ENCODE data around the gene PTPRE. TPM values are rescaled to one million over a fixed set of nuclear protein-coding genes. Genes with fewer than 3 reads are reported as not detected.

Gene PTPRE
- total and polyA plus RNA-seq, 9 donors: 2.1 to 15.5 (median 6.9) TPM

DNA sequence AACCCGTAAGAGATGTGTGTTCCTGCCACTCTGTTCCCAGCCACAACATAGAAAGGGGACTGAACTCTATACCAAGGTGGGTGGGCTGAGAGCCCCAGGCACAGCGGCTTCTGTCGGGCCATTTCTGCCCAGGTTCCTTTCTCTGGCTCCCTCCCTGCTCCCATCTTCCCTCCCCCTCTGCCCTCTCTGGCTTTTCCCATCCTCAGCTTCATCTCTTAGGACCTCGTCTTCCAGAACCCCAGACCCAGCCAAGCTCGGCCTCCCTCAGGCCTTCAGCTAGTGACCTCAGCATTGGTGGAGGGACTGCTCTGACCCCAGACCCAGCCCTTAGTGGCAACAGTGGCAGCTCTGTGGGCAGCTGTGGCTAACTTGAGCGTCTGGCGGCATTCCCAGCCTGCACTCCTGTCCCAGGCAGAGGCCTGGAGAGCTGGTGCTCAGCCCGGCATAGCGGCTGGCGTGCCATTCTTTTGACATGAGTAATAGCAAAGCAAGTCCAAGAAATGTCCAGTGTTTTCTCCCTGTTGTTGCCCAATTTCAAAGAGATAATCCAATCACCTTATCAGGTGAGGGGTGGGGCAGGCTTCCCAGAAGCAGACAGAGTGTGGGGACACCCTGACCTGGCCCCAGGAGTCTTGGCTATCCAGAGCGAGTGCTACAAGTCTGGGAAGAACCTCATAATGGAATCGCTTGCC is 15.9 kb downstream of the PTPRE start:
- peak in 4 of 5 donors; percentile 28 to 56 (median 43) for DNase-seq
- Histone ChIP-seq H3K4me1 (ENCODE audit: insufficient read depth) (no peaks in the 10 kb centered on the region), H3K27ac (peak overlapping the region in 1 of 2 donors; percentile 38)

DNA sequence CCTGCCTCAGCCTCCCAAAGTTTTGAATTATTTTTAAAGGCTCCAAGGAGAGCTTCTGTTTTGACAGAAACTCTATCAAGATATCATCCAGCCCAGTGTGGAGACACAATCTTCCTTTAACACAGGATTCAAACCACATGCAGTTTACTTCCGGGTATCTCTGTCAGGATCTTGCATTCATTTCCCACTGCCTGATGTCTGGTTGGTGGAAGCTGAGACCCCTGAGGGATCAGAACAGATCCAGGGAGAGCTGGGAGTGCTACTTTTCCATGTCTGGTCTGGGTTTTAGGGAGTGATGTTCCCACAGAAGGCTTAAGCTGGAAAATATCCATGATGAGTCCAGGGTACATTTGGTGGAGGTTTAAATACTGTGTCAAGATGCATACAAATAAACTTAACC is 16.7 kb downstream of the PTPRE start:
- TF ChIP-seq EP300 (IDR thresholded peaks at IDR 0.05): no peak
- intact Hi-C loops (cut with DNase I): no loop called here
- Histone ChIP-seq H3K4me3 (no peak overlapping the region), H3K27me3 (no peaks in the 10 kb centered on the region), H3K27ac (no peak overlapping the region), H3K36me3 (no peaks in the 10 kb centered on the region), H3K9me3 (no peaks in the 10 kb centered on the region), H3K4me1 (ENCODE audit: insufficient read depth) (no peaks in the 10 kb centered on the region)
- DNase-seq: no peak
- 70 to 79% (median 78%) methylated on average over 1 of the region's 1 CpG for WGBS, 3 donors

More for the DNA sequence above, 15.9 kb downstream of the PTPRE start:
- Histone ChIP-seq H3K9me3 (no peaks in the 10 kb centered on the region), H3K36me3 (no peaks in the 10 kb centered on the region), H3K4me3 (no peak overlapping the region), H3K27me3 (no peaks in the 10 kb centered on the region)
- WGBS, 3 donors: 60 to 73% (median 70%) methylated on average over 12 of the region's 12 CpGs
- TF ChIP-seq EP300 (IDR thresholded peaks at IDR 0.05): no peak
- no peak for TF ChIP-seq POLR2A (IDR thresholded peaks at IDR 0.05)
- TF ChIP-seq, protein P1, sequence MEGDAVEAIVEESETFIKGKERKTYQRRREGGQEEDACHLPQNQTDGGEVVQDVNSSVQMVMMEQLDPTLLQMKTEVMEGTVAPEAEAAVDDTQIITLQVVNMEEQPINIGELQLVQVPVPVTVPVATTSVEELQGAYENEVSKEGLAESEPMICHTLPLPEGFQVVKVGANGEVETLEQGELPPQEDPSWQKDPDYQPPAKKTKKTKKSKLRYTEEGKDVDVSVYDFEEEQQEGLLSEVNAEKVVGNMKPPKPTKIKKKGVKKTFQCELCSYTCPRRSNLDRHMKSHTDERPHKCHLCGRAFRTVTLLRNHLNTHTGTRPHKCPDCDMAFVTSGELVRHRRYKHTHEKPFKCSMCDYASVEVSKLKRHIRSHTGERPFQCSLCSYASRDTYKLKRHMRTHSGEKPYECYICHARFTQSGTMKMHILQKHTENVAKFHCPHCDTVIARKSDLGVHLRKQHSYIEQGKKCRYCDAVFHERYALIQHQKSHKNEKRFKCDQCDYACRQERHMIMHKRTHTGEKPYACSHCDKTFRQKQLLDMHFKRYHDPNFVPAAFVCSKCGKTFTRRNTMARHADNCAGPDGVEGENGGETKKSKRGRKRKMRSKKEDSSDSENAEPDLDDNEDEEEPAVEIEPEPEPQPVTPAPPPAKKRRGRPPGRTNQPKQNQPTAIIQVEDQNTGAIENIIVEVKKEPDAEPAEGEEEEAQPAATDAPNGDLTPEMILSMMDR (IDR thresholded peaks at IDR 0.05): no peak
- intact Hi-C loops (cut with DNase I): no loop called here

DNA sequence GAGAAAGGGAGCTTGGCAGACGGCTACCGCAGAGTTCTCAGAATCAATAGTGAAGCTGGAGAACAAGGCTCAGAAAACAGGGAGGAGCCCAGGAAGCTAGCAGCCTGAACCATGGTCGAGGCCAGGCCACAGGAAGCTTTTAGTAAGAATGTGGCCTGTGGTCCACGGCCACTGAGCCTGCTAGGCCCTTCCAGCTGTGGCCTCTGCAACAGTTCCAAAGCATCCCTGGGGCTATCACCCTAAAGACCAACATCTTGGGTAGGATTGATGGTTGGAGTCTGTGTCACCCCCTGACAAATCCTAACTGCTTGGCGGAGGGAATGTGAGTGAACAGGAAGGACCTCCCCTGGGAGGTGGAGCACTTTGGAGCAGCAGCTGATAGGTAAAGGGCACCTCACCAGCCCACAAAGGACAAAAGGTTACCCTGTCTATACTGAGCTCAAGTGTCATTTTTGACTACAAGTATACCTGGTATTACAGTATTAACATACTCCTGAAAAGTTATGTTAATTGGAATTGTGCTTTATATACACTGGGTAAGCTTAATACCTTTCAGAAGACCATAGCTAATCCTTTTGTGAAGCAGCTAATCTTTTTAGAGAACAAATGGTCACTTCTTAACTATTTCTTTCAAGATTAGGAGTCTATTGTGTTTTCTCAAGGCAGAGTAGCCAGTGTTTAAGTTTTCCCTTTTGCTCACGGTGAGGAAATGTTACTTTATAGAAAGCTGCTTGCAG is 18.7 kb downstream of the PTPRE start:
- Histone ChIP-seq H3K27me3 (no peaks in the 10 kb centered on the region), H3K9me3 (no peaks in the 10 kb centered on the region), H3K4me3 (no peak overlapping the region), H3K36me3 (no peaks in the 10 kb centered on the region), H3K4me1 (ENCODE audit: insufficient read depth) (no peaks in the 10 kb centered on the region), H3K27ac (no peak overlapping the region)
- intact Hi-C loops (cut with DNase I): no loop called here
- TF ChIP-seq POLR2A (IDR thresholded peaks at IDR 0.05) (no peak), EP300 (IDR thresholded peaks at IDR 0.05) (no peak)
- TF ChIP-seq, protein P1 (IDR thresholded peaks at IDR 0.05): no peak
- 77 to 80% (median 80%) methylated on average over 6 of the region's 6 CpGs for WGBS, 3 donors
- DNase-seq: no peak

DNA sequence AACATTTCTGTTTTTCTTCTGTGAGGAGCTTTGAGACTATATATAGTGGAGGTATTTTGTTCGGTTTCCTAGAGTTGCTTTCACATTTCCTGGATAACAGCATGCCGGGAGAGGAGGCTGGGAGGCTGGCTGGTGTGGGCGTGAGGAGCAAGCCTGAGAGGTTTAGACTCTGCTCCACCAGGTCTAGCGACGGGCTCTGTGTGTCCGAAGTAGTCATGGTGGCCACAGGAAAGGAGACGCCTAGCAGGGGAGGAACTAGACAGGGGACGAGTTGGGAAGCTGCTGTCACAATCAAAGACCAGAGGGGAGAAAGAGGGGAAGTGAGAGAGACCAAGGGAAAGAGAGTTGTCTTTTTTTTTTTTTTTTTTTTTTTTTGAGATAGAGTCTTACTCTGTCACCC is 19.6 kb downstream of the PTPRE start:
- Histone ChIP-seq H3K27me3 (no peaks in the 10 kb centered on the region), H3K36me3 (no peaks in the 10 kb centered on the region), H3K27ac (no peak overlapping the region), H3K4me3 (no peak overlapping the region), H3K9me3 (no peaks in the 10 kb centered on the region), H3K4me1 (ENCODE audit: insufficient read depth) (no peaks in the 10 kb centered on the region)
- DNase-seq: no peak
- no peak for TF ChIP-seq POLR2A (IDR thresholded peaks at IDR 0.05)
- TF ChIP-seq EP300 (IDR thresholded peaks at IDR 0.05): no peak
- TF ChIP-seq, protein P1 (IDR thresholded peaks at IDR 0.05): no peak
- WGBS, 3 donors: 78 to 82% (median 79%) methylated on average over 8 of the region's 8 CpGs
- intact Hi-C loops (cut with DNase I): no loop called here
